CD14-positive monocyte (primary cell): ENCODE measurements around the gene C17orf67. TPM values are rescaled to one million over a fixed set of nuclear protein-coding genes. Genes with fewer than 3 reads are reported as not detected.

Source experiments
- DNase-seq, 3 donors: peaks; one replicate each; pipeline ENCODE4 v3.0.0-alpha.2; 2011 to 2022
- H2AFZ ChIP-seq: 2 replicates; pipeline ENCODE4 v1.6.0; 2012; ENCODE audit warnings: mild to moderate bottlenecking, low read depth, low read length, inconsistent platforms; ENCODE audit not compliant: insufficient read depth, poor library complexity, severe bottlenecking
- H3K27ac ChIP-seq, 2 donors: 1 replicate in 1 of 2; 2 replicates in 1 of 2; pipeline ENCODE4 v1.5.1; 2012 to 2013; ENCODE audit warnings: low read length in 2 of 2, control low read depth in 1 of 2, inconsistent platforms in 1 of 2, low read depth in 1 of 2, mild to moderate bottlenecking in 1 of 2
- H3K27me3 ChIP-seq, 2 donors: one replicate each; pipeline versions ENCODE4 v1.6.0 to v1.6.1; 2011 to 2013; ENCODE audit warnings: low read length in 2 of 2; ENCODE audit not compliant: control insufficient read depth in 2 of 2, insufficient read depth in 2 of 2
- H3K36me3 ChIP-seq, 2 donors: replicated peaks in 1 of 2; 1 replicate in 1 of 2; 2 replicates in 1 of 2; pipeline versions ENCODE4 v1.5.1 to v1.6.1; 2012 to 2013; ENCODE audit warnings: low read length in 2 of 2, control low read depth in 1 of 2, inconsistent platforms in 1 of 2, mild to moderate bottlenecking in 1 of 2; ENCODE audit not compliant: insufficient read depth in 2 of 2, control insufficient read depth in 1 of 2
- H3K4me1 ChIP-seq, 2 donors: 1 replicate in 1 of 2; 2 replicates in 1 of 2; pipeline versions ENCODE4 v1.5.1 to v1.6.1; 2012 to 2013; ENCODE audit warnings: low read length in 2 of 2, control low read depth in 1 of 2, inconsistent platforms in 1 of 2, mild to moderate bottlenecking in 1 of 2, moderate library complexity in 1 of 2; ENCODE audit not compliant: insufficient read depth in 2 of 2, control insufficient read depth in 1 of 2
- H3K4me2 ChIP-seq: replicated peaks from 2 replicates; pipeline ENCODE3; 2012; ENCODE audit warnings: low read length, moderate library complexity, mild to moderate bottlenecking; ENCODE audit not compliant: poor library complexity, severe bottlenecking; ENCODE audit errors: extremely low read depth
- H3K4me3 ChIP-seq, 3 experiments: fragments of 200-600 bp in 1 of 3; sonication (generic) in 1 of 3; replicated peaks in 1 of 3; 1 replicate in 2 of 3; 2 replicates in 1 of 3; pipeline ENCODE4 v1.5.1; 2011 to 2013; ENCODE audit warnings: low read length in 3 of 3, mild to moderate bottlenecking in 3 of 3, control low read depth in 2 of 3, low read depth in 2 of 3, inconsistent platforms in 1 of 3, moderate library complexity in 1 of 3
- H3K79me2 ChIP-seq: 2 replicates; pipeline ENCODE4 v1.6.0; 2012; ENCODE audit warnings: mild to moderate bottlenecking, control low read depth, inconsistent platforms, low read length, moderate library complexity; ENCODE audit not compliant: insufficient read depth
- H3K9ac ChIP-seq: 2 replicates; pipeline ENCODE4 v1.6.0; 2017; ENCODE audit warnings: low read length, mild to moderate bottlenecking; ENCODE audit not compliant: insufficient read depth, poor library complexity, severe bottlenecking
- H3K9me3 ChIP-seq, 2 donors: replicated peaks in 1 of 2; 1 replicate in 1 of 2; 2 replicates in 1 of 2; pipeline versions ENCODE4 v1.5.1 to v1.6.1; 2012 to 2013; ENCODE audit warnings: low read length in 2 of 2, control low read depth in 1 of 2; ENCODE audit not compliant: control insufficient read depth in 1 of 2, insufficient read depth in 1 of 2
- H4K20me1 ChIP-seq: 2 replicates; pipeline ENCODE4 v1.6.0; 2012; ENCODE audit warnings: mild to moderate bottlenecking, low read length, control low read depth, moderate library complexity; ENCODE audit not compliant: insufficient read depth
- H3K27ac Mint-ChIP-seq, 7 donors: one replicate each; pipeline ENCODE4 v1.8.0; 2020; ENCODE audit warnings: mild to moderate bottlenecking in 7 of 7, mixed read lengths in 7 of 7, moderate library complexity in 6 of 7, inconsistent platforms in 2 of 7
- H3K27me3 Mint-ChIP-seq, 3 donors: one replicate each; pipeline ENCODE4 v1.8.0; 2021 to 2022; ENCODE audit warnings: low read depth in 3 of 3, mild to moderate bottlenecking in 3 of 3, mixed read lengths in 3 of 3, moderate library complexity in 3 of 3, inconsistent platforms in 1 of 3
- H3K36me3 Mint-ChIP-seq, 2 donors: one replicate each; pipeline ENCODE4 v1.8.0; 2020; ENCODE audit warnings: mixed read lengths in 2 of 2, inconsistent platforms in 1 of 2, mild to moderate bottlenecking in 1 of 2
- H3K4me1 Mint-ChIP-seq: one replicate; pipeline ENCODE4 v1.8.0; 2020; ENCODE audit warnings: mild to moderate bottlenecking, mixed read lengths
- H3K4me3 Mint-ChIP-seq, 2 donors: one replicate each; pipeline ENCODE4 v1.8.0; 2020; ENCODE audit warnings: mild to moderate bottlenecking in 2 of 2, mixed read lengths in 2 of 2, moderate library complexity in 1 of 2
- H3K9me3 Mint-ChIP-seq, 7 donors: one replicate each; pipeline ENCODE4 v1.8.0; 2020 to 2022; ENCODE audit warnings: mixed read lengths in 7 of 7, mild to moderate bottlenecking in 6 of 7, moderate library complexity in 6 of 7, inconsistent platforms in 2 of 7
- WGBS: methylation state at CpG from one replicate; pipeline ENCODE4 v1.1.5; 2013; ENCODE audit warnings: missing lambda C conversion rate; ENCODE audit not compliant: insufficient coverage; 5-methylcytosine and 5-hydroxymethylcytosine counted together
- intact Hi-C, 2 donors: fragments of 100-400 bp; cut with micrococcal nuclease; formaldehyde crosslinking; loops; one replicate each; pipeline versions ENCODE4 v1.15.0 to v1.15.1; 2023
- polyA plus RNA-seq, 3 donors: library from polyadenylated mRNA; depleted of rRNA in 1 of 3; unstranded in 2 of 3; stranded (reverse) in 1 of 3; fragments of 300-500 nt in 2 of 3; fragments of >200 nt in 1 of 3; fragmentation: Illumina TruSeq in 2 of 3; gene quantifications; 1 replicate in 2 of 3; 2 replicates in 1 of 3; pipeline ENCODE4 v1.2.3, GENCODE V29; 2012 to 2021
- TF ChIP-seq, protein P1 (sequence below): fragments of 200-600 bp; IDR thresholded peaks from one replicate; pipeline ENCODE4 v1.8.0; 2022; ENCODE audit warnings: antibody characterized with exemption, mild to moderate bottlenecking

The C17orf67 gene
- polyA plus RNA-seq, 3 donors = 0.56 to 0.57 (median 0.56) TPM

DNA sequence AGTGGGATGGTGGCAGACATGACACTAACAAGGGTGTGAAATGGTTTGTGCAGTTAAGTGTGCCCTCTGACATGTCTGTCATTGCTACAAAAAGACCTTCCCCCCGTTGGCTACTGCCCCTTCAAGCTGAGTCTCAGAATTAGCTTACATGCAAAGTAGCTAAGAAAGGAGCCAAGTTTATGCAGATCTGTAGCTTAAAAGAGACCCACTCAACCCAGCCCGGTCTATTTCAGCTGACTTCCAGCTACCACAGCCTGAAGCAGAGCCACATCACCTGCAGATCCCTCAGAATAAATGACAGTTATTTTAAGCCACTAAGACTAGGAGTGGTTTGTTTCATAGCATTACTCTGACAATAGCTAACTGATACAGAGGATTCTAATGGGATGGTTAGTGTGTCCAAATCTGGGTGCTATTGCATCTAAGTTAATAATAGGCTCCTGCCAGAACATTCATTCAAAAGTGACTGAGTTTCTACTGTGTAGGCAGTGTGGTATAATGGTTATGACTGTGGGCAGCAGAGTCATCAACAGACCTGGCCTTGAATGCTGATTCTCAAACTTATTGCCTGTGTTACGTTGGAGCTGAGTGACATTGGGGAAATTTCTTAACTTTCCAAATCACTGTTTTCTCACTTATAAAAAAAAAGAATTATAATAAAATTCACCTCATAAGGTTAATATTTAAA lies 11.7 kb downstream of the C17orf67 start:
- intact Hi-C loops = no loop called here
- H3K9me3 Mint-ChIP-seq = no peaks in the 10 kb centered on the region
- Histone ChIP-seq H2AFZ (no peak overlapping the region), H3K4me3 (no peak overlapping the region), H3K4me1 (no peaks in the 10 kb centered on the region), H3K79me2 (no peaks in the 10 kb centered on the region), H4K20me1 (no peaks in the 10 kb centered on the region), H3K27ac (no peak overlapping the region), H3K9ac (no peak overlapping the region), H3K4me2 (no peak overlapping the region), H3K9me3 (no peaks in the 10 kb centered on the region), H3K27me3 (no peaks in the 10 kb centered on the region), H3K36me3 (no peaks in the 10 kb centered on the region)
- H3K4me3 Mint-ChIP-seq = no peak overlapping the region
- peaks cover 0 to 3% of the 10 kb centered on the region in 2 donors for H3K36me3 Mint-ChIP-seq
- DNase-seq = no peak
- H3K27ac Mint-ChIP-seq = no peak overlapping the region
- WGBS = 100% methylated on average over 1 of the region's 3 CpGs
- TF ChIP-seq, protein P1, sequence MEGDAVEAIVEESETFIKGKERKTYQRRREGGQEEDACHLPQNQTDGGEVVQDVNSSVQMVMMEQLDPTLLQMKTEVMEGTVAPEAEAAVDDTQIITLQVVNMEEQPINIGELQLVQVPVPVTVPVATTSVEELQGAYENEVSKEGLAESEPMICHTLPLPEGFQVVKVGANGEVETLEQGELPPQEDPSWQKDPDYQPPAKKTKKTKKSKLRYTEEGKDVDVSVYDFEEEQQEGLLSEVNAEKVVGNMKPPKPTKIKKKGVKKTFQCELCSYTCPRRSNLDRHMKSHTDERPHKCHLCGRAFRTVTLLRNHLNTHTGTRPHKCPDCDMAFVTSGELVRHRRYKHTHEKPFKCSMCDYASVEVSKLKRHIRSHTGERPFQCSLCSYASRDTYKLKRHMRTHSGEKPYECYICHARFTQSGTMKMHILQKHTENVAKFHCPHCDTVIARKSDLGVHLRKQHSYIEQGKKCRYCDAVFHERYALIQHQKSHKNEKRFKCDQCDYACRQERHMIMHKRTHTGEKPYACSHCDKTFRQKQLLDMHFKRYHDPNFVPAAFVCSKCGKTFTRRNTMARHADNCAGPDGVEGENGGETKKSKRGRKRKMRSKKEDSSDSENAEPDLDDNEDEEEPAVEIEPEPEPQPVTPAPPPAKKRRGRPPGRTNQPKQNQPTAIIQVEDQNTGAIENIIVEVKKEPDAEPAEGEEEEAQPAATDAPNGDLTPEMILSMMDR = no peak
- H3K27me3 Mint-ChIP-seq = peaks cover 0 to 8% (median 6%) of the 10 kb centered on the region in 3 donors
- H3K4me1 Mint-ChIP-seq = peaks cover 4% of the 10 kb centered on the region

DNA sequence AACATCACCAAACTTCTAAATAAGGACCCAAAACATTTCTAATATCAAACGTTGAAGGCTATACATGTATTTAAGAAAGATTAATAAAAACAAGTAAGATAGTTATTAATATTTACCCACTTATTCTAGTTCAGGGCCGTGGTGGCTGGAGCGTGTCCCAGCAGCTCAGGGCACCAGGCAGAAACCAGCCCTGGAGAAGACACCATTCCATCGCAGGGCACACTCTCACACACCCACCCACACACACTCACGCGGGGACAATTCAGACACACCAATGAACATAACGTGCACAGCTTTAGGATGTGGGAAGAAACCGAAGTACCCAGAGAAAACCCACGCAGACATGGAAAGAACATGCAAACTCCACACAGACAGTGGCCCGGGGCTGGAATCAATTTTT lies 13.5 kb downstream of the C17orf67 start:
- no peak overlapping the region for H3K4me3 Mint-ChIP-seq

More for the DNA sequence above, 13.5 kb downstream of the C17orf67 start:
- Histone ChIP-seq H3K27me3 (no peaks in the 10 kb centered on the region), H3K4me2 (no peak overlapping the region), H3K4me1 (no peaks in the 10 kb centered on the region), H3K4me3 (no peak overlapping the region), H3K79me2 (no peaks in the 10 kb centered on the region), H3K9me3 (no peaks in the 10 kb centered on the region), H3K36me3 (no peaks in the 10 kb centered on the region), H2AFZ (no peak overlapping the region), H3K9ac (no peak overlapping the region), H4K20me1 (no peaks in the 10 kb centered on the region), H3K27ac (no peak overlapping the region)
- intact Hi-C loops = no loop called here
- Mint-ChIP-seq H3K27me3 (peaks cover 0 to 8% (median 6%) of the 10 kb centered on the region in 3 donors), H3K27ac (peak overlapping the region in 1 of 7 donors; percentile 66), H3K36me3 (peaks cover 0 to 2% of the 10 kb centered on the region in 2 donors), H3K4me1 (peaks cover 4% of the 10 kb centered on the region), H3K9me3 (no peaks in the 10 kb centered on the region)
- no peak for DNase-seq
- WGBS = 83% methylated on average over 4 of the region's 10 CpGs
- TF ChIP-seq, protein P1 = no peak
